ENCODE measurements around the gene UHRF2.

GRCh38 chr9:6461619-6462018, 48.6 kb downstream of the UHRF2 start:
- TF ChIP-seq REST (IDR thresholded peaks at IDR 0.05; ENCODE audit: low read depth, low read length): no peak
- TF ChIP-seq EP300 (IDR thresholded peaks at IDR 0.05; ENCODE audit: borderline replicate concordance in 1 of 2, low read depth in 1 of 2, low read length in 1 of 2): no peak
- TF ChIP-seq CTCF (IDR thresholded peaks at IDR 0.05): no peak
- TF ChIP-seq RAD21 (IDR thresholded peaks at IDR 0.05; ENCODE audit: low read length): no peak
- TF ChIP-seq YY1 (IDR thresholded peaks at IDR 0.05; ENCODE audit: low read depth): no peak
- no peak for TF ChIP-seq CHD2 (IDR thresholded peaks at IDR 0.05; ENCODE audit: low read length, partially characterized antibody)
- no peak for TF ChIP-seq JUND (IDR thresholded peaks at IDR 0.05)
- no peak for TF ChIP-seq MAX (IDR thresholded peaks at IDR 0.05; ENCODE audit: low read depth)
- no peak for TF ChIP-seq EZH2phosphoT487 (IDR thresholded peaks at IDR 0.05; ENCODE audit: borderline replicate concordance, low read depth)
- TF ChIP-seq FOXM1 (IDR thresholded peaks at IDR 0.05; ENCODE audit: low read depth): no peak
- no peak for TF ChIP-seq USF2 (IDR thresholded peaks at IDR 0.05; ENCODE audit: borderline replicate concordance, low read depth, low read length)
- no peak for TF ChIP-seq SIN3A (IDR thresholded peaks at IDR 0.05; ENCODE audit: borderline replicate concordance, low read depth, low read length)
- no peak for TF ChIP-seq NRF1 (IDR thresholded peaks at IDR 0.05; ENCODE audit: low read depth, low read length)

Measured in SK-N-SH (cell line).